Measurements from ENCODE around the gene KLK12.

KLK12 gene

GRCh38 chr19:50981587-50982146 lies 53.1 kb downstream of the KLK12 start:
- DNase-seq (ENCODE audit: low read depth) = no peak

- DNase-seq (ENCODE audit: low read depth) = no peak
These were observed 54.6 kb downstream of the KLK12 start for GRCh38 chr19:50980208-50980607.

- no peak for DNase-seq (ENCODE audit: low read depth)
These were observed 55.0 kb downstream of the KLK12 start for GRCh38 chr19:50979758-50980157.
